ENCODE data around the gene MOB3A.
"Not testable (repeated sequence)": the region's sequence is repeated elsewhere in the genome, so short reads cannot be mapped to it uniquely, and the experiment has no call there.

The MOB3A gene

DNA sequence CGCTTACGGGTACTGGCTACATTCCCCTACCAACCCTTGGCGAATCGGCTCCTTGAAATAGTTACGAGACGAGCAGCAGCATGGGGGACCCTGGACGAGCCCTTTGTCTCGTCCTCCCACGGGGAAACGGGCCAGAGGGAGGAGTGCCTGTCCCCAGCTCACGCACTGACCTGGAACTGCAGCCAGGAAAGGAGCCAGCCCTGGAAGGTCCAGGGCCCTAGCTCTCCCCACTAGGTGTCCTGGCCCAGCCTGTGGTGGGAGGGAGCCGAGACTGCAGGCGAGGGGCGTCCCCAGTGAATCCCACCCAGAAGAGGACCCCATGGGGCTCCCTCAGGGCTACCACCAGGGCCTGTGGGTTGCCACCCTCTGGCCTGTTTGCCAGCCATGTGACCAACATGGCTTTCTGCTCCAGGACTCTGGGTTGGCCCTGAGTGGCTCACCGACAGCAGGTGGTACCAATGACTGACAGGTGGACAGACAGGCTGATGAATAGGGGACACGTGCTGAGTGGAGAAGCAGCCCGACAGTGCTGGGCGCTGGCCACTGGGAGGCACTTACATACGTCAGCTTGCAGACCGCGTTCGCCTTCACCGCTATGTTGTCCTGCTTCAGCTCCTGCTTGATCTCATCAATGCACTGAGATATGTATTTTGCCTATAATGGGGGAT, 42.1 kb upstream of the MOB3A start:
- no peak overlapping the region for H3K27ac ChIP-seq
- H3K4me3 ChIP-seq: no peak overlapping the region
- DNase-seq (ENCODE audit: low spot score): no peak
- TF ChIP-seq, protein P1, sequence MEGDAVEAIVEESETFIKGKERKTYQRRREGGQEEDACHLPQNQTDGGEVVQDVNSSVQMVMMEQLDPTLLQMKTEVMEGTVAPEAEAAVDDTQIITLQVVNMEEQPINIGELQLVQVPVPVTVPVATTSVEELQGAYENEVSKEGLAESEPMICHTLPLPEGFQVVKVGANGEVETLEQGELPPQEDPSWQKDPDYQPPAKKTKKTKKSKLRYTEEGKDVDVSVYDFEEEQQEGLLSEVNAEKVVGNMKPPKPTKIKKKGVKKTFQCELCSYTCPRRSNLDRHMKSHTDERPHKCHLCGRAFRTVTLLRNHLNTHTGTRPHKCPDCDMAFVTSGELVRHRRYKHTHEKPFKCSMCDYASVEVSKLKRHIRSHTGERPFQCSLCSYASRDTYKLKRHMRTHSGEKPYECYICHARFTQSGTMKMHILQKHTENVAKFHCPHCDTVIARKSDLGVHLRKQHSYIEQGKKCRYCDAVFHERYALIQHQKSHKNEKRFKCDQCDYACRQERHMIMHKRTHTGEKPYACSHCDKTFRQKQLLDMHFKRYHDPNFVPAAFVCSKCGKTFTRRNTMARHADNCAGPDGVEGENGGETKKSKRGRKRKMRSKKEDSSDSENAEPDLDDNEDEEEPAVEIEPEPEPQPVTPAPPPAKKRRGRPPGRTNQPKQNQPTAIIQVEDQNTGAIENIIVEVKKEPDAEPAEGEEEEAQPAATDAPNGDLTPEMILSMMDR (IDR thresholded peaks at IDR 0.05): no peak

DNA sequence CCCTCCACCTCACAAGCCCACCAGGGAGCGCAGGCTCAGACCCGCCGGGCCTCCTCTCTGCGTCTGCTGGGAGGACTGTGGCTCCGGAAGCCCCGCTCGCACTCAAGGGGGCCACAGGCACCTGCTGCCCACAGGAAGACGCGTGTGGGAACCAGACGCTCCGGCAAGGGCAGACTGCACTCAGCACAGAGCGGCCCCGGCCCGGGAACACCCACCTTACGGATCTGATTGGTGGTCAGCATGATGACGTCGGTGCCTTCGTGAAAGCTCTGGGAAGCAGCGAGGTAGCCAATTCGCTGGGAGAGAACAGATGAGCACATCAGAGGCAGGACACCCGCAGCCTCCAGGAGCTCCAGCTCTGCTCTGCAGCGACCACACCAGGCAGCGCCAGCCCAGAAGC, 40.7 kb upstream of the MOB3A start:
- DNase-seq (ENCODE audit: low spot score): no peak
- TF ChIP-seq, protein P1 (IDR thresholded peaks at IDR 0.05): no peak
- Histone ChIP-seq H3K27ac (no peak overlapping the region), H3K4me3 (no peak overlapping the region)

DNA sequence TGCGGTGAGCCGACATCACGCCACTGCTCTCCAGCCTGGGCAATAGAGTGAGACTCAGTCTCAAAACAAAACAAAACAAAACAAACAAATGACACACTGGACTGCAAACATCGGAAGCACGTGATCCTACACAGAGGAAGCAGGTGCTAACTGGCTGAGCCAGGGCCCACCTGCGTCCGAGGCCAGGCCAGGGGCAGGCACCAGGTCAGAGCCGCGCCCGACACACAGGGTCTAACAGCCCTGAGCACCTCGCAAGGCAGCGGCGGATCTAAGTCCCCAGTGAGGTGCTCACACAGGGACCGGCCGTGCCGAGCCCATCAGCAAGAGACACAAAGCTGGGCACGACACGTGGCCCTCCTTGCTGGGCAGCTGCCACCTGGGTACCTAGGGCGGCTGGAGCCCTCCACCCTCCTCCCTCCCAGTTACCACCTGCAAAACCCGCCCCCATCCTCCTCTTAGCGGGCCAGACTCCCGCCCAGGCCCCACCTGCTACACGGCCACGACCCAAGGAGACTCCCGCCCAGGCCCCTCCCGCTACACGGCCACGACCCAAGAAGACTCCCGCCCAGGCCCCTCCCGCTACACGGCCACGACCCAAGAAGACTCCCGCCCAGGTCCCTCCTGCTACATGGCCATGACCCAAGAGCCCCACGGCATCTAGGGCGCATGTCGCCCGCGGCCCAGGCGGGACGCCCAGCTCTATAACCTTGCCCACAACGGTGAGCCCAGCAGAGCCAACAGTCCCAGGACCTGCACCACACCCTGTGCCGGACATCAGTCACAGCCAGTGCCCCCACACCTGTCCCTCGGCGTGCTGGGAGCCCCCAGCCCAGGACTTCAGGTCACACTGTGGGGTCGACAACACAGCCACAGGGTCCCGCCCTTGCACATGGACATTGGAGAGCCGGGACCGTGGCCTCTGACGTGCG, 39.6 kb upstream of the MOB3A start:
- Histone ChIP-seq H3K4me3 (no peak overlapping the region), H3K27ac (no peak overlapping the region)
- DNase-seq (ENCODE audit: low spot score): no peak
- TF ChIP-seq, protein P1 (IDR thresholded peaks at IDR 0.05): no peak

DNA sequence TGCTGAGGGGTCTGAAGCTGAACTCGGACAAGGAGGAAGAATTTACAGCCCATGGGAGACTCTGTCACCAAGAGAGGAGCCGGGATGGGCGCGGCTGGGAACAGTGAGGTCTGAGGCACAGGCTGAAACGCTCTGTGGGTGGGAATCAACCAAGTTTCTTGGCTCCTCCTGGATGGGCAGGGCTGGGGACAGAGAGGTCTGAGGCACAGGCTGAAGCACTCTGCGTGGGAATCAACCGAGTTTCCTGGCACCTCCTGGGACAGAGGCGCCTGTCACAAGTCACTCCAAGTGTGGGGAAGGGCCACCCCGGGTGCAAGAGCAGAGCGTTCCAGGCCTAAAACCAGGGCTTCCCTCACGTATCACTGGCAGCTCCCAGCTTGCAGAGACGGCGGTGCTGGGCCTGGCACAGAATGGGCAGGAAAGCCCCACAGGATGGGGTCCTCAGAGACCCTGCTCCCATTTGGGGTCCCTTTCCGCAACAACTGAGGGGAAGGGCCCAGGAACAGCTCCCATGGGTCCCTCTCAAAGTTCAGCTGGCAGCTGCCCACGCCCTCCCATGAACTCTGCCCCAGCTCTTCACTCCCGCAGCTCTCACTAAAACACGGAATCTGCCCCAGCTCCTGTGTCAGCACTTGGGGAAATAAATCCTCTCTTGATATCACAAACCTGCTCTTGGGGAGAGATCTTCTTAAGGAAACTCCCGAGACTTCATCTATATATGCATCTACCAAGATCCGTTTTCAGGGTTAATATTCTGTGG, 36.8 kb upstream of the MOB3A start:
- TF ChIP-seq, protein P1 (IDR thresholded peaks at IDR 0.05): no peak
- Histone ChIP-seq H3K4me3 (no peak overlapping the region), H3K27ac (no peak overlapping the region)
- no peak for DNase-seq (ENCODE audit: low spot score)

DNA sequence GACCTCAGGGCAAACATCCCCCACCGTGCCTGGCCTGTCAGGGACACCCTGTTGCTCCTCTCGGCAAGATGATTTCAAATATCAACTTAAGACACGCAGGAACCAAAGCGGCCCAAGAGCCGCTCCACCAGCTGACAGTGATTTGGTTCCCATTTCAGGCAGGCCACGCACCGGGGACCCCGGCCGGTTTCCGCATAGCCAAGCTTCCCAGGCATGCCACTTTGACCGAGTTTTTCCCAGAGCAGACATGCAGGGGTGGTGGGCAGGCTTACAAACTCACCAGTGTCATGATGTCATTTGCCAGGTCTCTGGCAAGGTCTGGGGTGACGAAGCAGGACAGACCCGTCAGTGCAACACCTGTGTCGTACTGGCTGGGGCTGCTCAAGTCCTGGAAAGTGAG, 36.1 kb upstream of the MOB3A start:
- DNase-seq (ENCODE audit: low spot score): no peak
- H3K27ac ChIP-seq: no peak overlapping the region
- no peak overlapping the region for H3K4me3 ChIP-seq
- TF ChIP-seq, protein P1 (IDR thresholded peaks at IDR 0.05): no peak

DNA sequence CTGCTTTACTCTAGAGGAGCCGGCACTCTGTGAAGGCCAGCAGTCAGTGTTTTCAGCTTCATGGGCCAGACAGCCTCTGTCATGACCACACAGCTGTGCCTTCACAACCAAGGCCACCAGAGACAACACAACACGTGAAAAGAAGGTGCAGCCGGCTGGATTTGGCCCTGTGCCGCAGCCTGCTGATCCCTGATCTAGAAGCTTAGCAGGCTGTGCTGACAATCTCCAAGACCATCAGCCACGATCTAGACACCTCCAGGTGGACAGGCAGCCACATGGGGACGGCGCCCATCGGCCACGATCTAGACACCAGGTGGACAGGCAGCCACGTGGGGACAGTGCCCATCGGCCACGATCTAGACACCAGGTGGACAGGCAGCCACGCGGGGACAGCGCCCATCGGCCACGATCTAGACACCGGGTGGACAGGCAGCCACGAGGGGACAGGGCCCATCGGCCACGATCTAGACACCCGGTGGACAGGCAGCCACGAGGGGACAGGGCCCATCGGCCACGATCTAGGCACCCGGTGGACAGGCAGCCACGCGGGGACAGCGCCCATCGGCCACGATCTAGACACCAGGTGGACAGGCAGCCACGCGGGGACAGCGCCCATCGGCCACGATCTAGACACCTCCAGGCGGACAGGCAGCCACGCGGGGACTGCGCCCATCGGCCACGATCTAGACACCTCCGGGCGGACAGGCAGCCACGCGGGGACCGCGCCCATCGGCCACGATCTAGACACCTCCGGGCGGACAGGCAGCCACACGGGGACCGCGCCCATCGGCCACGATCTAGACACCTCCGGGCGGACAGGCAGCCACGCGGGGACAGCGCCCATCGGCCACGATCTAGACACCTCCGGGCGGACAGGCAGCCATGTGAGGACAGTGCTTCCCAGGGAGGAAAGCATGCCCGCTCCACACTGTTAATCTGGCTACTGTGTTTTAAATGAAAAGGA, 35.2 kb upstream of the MOB3A start:
- DNase-seq (ENCODE audit: low spot score); H3K4me3 ChIP-seq; H3K27ac ChIP-seq: not testable (repeated sequence)
